CD4-positive, alpha-beta T cell treated with Interleukin-1 beta for 1 hour (primary cell): ENCODE data around the gene HJV.

Source experiments
- DNase-seq, 2 donors: peaks; one replicate each; pipeline ENCODE4 v3.0.0-alpha.2; 2020 to 2022

Gene HJV

DNA sequence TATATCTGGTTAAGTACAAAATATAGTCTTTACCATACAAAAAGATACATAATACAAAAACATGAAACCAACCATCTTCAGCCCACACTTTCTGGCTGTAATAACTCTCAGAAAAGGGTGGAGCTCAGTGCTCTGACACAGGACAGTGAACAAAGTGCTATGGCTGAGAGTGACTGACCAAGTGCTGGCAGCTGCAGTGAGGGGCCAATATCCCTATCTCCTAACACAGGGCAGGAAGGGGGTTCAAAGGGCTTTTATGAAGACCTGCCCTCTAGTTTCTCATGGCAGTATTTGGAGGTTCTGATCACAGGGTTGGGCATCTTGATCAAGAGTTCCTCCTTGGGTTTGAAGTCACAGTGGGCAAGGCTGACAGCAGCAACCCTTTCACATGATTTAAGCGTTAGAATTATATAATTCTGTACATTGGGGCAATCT is 29.0 kb downstream of the HJV start:
- DNase-seq = no peak

GRCh38 chr1:145991735-145992412 is 29.7 kb downstream of the HJV start:
- peak in 1 of 2 donors; percentile 32 for DNase-seq

DNA sequence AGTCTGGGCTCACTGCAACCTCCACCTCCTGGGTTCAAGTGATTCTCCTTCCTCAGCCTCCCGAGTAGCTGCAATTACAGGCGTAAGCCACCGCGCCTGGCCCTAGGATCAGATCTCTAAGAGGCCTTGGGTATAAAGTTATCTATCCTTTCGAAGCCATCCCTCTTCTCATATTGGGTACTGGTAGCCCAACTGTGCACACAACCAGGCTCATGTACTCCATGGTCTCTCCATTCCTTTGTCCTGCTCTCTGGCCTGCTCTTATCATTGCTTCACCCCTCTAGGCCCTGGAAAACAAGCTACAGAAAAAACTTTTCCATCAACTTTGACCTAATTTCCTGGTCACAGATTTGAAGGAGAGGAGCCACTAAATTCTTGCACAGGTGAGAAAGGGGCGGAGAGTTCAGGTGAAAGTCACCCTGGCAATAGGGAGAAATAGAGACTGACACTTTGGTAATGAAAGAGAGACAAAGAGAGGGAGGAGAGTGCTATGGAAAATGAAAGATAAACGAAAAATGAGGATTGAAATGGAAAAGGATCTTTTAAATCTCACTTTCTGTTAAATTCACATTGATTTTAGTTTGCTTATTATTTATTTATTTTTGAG is 31.2 kb downstream of the HJV start:
- DNase-seq = peak in 1 of 2 donors; percentile 15

DNA sequence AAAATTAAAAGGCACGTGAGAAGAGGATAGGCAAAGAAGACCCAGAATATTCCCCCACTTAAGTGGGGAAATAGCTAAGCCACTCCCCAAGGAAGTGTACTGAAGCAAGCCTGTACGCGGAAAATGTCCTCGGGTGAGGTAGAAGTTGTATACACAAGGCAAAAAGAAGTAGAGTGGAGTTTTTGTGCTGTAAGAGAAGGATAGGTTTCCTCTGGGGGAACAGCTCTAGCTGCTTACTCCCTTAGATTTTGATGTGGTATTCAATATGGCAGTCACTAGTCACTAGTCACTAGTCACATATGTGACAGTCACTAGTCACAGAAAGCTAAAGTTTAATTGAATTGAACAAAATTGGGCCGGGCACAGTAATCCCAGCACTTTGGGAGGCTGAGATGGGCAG is 32.8 kb downstream of the HJV start:
- DNase-seq = no peak

DNA sequence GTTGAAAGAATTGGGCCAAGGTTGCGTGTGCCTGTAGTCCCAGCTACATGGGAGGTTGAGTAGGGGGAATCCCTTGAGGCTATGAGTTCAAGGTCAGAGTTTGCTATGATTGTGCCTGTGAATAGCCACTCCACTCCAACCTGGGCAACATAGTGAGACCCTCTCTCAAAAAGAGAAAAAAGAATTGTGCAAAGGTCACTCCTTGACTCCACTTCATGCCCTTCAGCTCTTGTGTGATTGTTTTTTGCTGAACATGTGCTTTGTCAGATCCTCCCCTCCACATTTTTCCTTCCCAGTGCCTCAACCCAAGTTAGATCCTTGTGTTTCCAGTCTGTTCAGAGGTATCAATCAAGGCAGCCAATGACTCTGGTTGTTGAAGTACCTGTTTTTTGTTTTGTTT is 33.6 kb downstream of the HJV start:
- DNase-seq = no peak

GRCh38 chr1:145986551-145986950 is 35.0 kb downstream of the HJV start:
- DNase-seq = no peak

DNA sequence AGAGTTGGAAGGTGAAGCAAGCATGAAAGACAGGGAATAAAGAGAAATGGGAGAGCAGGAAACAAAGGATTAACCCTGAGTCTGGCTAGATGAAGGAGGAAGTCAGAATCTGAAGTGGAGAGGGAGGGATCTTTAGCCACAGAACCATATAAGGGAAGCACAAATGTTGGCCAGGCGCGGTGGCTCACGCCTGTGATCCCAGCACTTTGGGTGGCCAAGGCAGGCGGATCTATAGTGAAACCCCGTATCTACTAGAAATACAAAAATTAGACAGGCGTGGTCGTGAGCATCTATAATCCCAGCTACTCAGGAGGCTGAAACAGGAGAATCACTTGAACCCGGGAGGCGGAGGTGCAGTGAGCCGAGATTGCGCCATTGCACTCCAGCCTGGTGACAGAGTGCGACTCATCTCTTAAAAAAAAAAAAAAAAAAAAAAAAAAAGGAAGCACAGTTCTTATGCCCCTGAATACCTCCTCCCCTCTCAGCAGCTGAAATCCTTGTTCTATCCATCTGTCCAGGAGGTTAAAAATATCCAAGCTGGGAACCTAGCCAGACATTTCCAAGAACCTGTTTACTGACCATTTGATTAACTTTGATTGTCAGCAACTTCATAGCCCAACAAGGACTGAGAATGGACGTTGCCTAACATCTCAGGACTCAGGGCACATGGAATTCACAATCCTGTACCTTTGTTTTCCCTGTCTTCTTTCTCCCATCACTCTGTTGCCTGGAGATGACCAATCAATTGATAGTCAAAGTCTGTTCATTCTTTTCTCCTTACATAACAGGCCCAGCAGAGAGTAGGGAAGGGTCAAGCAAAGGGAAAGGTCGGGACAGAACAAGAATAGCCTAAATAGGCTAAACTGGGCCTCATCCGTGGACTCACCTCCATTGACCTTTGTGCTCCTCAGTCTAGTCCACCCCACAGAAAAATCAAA is 35.8 kb downstream of the HJV start:
- no peak for DNase-seq

DNA sequence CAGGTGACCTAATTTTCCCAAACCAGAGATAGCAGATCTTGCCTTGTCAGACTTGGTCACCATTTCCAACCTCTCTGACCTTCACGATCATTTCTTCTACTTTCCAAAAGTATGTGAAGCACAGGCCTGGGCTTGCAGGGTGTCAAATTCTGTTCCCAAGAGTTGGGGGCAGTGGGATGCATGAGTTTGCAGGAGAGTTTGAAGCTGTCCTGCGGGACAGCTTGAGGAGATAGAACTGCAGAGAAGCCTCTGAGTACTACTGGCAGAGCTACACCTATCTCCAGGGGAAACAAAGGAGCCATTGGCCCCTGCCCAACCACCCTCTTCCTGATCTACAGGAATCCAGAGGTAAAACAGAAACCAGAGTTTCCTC is 36.4 kb downstream of the HJV start:
- no peak for DNase-seq

DNA sequence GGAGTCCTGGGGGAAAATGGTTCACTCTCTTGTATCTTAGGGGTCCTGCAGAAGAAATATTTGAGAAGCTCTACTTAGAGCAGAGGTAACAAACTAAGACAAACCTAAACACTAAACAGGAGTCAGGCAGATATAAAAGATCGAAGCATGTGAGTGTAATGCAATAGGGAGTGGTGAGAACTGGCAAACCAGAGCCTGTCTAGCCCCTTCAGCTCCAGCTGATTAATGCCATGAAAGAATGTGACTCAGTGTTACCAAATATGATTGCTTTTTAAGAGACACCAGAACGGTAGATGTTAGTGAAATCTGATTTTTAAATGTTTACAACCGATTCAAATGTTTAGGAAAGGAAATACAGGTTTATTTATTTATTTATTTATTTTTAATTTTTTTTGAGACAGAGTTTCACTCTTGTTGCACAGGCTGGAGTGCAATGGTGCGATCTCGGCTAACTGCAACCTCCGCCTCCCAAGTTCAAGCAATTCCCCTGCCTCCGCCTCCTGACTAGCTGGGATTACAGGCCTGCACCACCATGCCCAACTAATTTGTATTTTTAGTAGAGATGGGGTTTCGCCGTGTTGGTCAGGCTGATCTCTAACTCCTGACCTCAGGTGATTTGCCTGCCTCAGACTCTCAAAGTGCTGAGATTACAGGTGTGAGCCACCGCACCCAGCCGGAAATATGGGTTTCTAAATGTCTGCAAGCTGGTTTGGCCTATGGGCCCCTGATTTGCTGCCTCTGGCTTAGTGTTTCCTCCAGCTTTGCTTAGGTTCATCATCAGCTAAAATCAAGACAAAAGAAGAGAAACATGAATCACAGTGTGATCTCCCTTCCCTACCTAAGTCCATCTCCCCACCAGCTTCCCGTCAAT is 37.3 kb downstream of the HJV start:
- no peak for DNase-seq

- DNase-seq = no peak
These were observed 38.3 kb downstream of the HJV start for GRCh38 chr1:145983206-145983675.

DNA sequence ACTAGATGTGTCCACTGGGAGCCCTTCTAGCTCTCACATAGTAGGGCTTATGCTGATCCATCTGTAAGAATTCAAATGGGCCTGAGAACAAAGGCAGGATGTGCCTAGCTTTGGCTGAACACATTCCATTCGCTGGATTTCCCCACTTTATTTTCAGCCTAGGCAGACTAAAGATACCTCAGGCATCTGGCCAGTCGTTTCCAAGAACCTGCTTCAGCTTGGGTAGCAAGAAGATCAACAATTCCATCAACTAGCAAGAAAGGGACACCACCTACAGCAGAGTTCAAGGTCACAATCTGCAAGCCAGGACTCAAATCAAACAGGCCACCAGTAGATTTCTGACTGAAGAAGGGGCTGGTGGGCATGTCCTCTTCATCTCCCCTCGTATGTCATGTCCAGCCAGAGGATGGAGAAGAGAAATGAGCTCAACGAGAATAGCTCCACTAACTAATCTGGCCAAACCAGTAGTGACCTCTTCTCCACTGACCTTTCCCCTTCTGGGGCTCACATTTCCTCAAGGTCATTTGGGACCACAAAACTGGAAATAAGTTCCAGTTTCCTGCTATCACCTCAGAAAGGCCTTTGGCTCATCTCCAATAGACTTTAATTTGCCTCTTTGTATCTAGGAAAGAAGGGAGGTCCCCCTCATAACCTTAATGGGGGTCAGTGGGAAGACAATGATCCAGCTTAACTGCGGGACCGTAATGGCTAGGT is 39.4 kb downstream of the HJV start:
- no peak for DNase-seq

- no peak for DNase-seq
These were observed 41.0 kb downstream of the HJV start for GRCh38 chr1:145980457-145980994.

- DNase-seq = peak; percentile 54 to 56
These were observed 41.6 kb downstream of the HJV start for GRCh38 chr1:145979746-145980456.

GRCh38 chr1:145978854-145979745 is 42.4 kb downstream of the HJV start:
- peak; percentile 92 to 93 for DNase-seq

- DNase-seq = no peak
These were observed 43.1 kb downstream of the HJV start for GRCh38 chr1:145978471-145978853.

GRCh38 chr1:145977486-145978470 is 43.8 kb downstream of the HJV start:
- peak; percentile 84 to 86 for DNase-seq

DNA sequence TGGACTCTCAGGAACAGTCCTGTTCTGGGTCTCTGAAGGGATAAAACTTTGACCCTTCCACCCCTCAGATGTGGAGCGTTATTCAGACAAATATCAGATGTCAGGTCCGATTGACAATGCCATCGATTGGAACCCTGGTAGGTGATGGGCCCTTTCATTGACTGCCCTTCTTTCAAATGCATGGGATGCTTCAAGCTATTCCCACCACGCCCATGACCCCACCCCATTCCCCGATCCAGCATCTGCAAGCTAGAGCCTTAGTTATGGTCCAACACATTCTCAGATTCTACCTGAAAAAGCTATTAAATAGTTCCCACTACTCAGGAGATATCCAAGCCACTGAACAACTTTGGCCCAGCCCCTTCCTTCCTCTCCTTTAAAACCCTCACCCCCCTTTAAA is 44.5 kb downstream of the HJV start:
- DNase-seq = no peak

DNA sequence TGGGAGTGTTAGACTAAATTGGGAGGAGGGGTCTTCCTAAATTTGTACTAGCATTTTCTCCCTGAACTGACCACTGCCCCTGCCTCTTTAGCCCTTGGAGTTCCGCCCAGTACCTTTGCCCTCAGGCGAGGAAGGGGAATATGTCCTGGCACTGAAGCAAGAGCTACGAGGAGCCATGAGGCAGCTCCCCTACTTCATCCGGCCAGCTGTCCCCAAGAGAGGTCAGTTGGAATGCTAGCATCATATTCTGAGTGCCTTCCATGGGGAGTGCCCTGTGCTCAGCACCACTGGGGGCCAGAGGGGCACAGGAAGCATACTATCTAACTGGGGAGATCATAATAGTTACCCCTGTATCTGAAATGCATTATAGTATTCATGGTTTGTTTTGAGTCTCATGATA is 46.3 kb downstream of the HJV start:
- no peak for DNase-seq

DNA sequence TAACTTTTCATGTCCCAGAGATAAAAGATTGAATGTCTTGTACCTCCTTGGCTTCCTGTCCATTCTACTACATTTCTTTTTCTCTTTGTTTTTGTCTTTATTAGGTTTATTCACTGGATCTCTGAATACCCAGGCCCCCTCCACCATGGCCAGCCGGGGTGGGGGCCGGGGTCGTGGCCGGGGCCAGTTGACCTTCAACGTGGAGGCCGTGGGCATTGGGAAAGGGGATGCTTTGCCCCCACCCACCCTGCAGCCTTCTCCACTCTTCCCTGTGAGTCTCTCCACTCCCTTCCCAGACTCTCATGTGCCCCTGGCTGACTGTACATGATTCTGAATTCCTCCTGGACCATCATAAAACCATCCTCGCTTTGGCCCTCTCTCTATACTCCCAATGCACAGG is 46.8 kb downstream of the HJV start:
- DNase-seq = no peak
